ENCODE data around the gene RALGAPA2. TPM values are rescaled to one million over a fixed set of nuclear protein-coding genes. Genes with fewer than 3 reads are reported as not detected.

Gene RALGAPA2
- polyA plus RNA-seq, 2 of the 4 experiments (the other 2 are of a cell fraction) = 4.0 to 4.7 TPM

GRCh38 chr20:20530428-20531151 lies 181.9 kb downstream of the RALGAPA2 start:
- CTCF ChIA-PET = no interaction called here
- TF ChIP-seq FOSB (CRISPR knock-in tag; IDR thresholded peaks at IDR 0.05) (no peak), PHF8 (IDR thresholded peaks at IDR 0.05; ENCODE audit: borderline replicate concordance, low read depth) (no peak), NR3C1 (IDR thresholded peaks at IDR 0.05) (no peak), MAZ (IDR thresholded peaks at IDR 0.05; ENCODE audit: borderline replicate concordance, low read depth, low read length) (no peak), KDM1A (IDR thresholded peaks at IDR 0.05; ENCODE audit: low read depth) (no peak)
- 75% methylated on average over 7 of the region's 7 CpGs for WGBS (ENCODE audit: missing lambda C conversion rate)
- Histone ChIP-seq H3K4me2 (no peak overlapping the region), H3K4me3 (no peak overlapping the region), H3K4me1 (no peaks in the 10 kb centered on the region), H3K9me3 (no peaks in the 10 kb centered on the region), H3K27ac (no peak overlapping the region)
- no peak for FAIRE-seq
- no peak for DNase-seq (ENCODE audit: low read depth in 1 of 2, low spot score in 1 of 2)
- ATAC-seq = no peak
- POLR2A ChIA-PET = no interaction called here

- H3K27ac ChIP-seq = no peak overlapping the region
- no peak overlapping the region for H3K4me2 ChIP-seq
- WGBS (ENCODE audit: missing lambda C conversion rate) = 83% methylated on average over 4 of the region's 4 CpGs
- ATAC-seq (no peak), DNase-seq (ENCODE audit: low read depth in 1 of 2, low spot score in 1 of 2) (no peak), FAIRE-seq (no peak)
- TF ChIP-seq HOXB5 (CRISPR knock-in tag; IDR thresholded peaks at IDR 0.05) = no peak
- TF ChIP-seq HMGXB4 (CRISPR knock-in tag; IDR thresholded peaks at IDR 0.05; ENCODE audit: borderline replicate concordance) = no peak
- no peak for TF ChIP-seq MYC (IDR thresholded peaks at IDR 0.05; ENCODE audit: borderline replicate concordance, low read length)
- no peak for TF ChIP-seq NR3C1 (IDR thresholded peaks at IDR 0.05)
- TF ChIP-seq ZSCAN20 (CRISPR knock-in tag; IDR thresholded peaks at IDR 0.05) = no peak
- no peak for TF ChIP-seq SMC3 (IDR thresholded peaks at IDR 0.05)
- TF ChIP-seq ZFP36 (IDR thresholded peaks at IDR 0.05; ENCODE audit: borderline replicate concordance, partially characterized antibody) = no peak
- TF ChIP-seq NFE2L2 (conservative IDR thresholded peaks at IDR 0.05; ENCODE audit: low read length) = no peak
- TF ChIP-seq HEYL (CRISPR knock-in tag; IDR thresholded peaks at IDR 0.05) = no peak
- TF ChIP-seq CHD4 (IDR thresholded peaks at IDR 0.05; ENCODE audit: borderline replicate concordance) = no peak
- TF ChIP-seq BCL3 (IDR thresholded peaks at IDR 0.05) = no peak
- no peak for TF ChIP-seq E2F6 (IDR thresholded peaks at IDR 0.05; ENCODE audit: borderline replicate concordance, low read depth)
- TF ChIP-seq ELK1 (IDR thresholded peaks at IDR 0.05; ENCODE audit: low read depth, low read length) = no peak
- TF ChIP-seq RAD21 (conservative IDR thresholded peaks at IDR 0.05 in 1 of 2, IDR thresholded peaks at IDR 0.05 in 1 of 2) = no peak
- TF ChIP-seq SREBF2 (IDR thresholded peaks at IDR 0.05) = no peak
- TF ChIP-seq MAZ (IDR thresholded peaks at IDR 0.05; ENCODE audit: borderline replicate concordance, low read depth, low read length) = no peak
- no peak for TF ChIP-seq FOSL2 (IDR thresholded peaks at IDR 0.05)
- no peak for TF ChIP-seq FOSL2 (CRISPR knock-in tag; IDR thresholded peaks at IDR 0.05)
- ChIA-PET POLR2A (no interaction called here), CTCF (no interaction called here)
- no peaks in the 10 kb centered on the region for H3K9me3 ChIP-seq
- no peak overlapping the region for H3K4me3 ChIP-seq
- H3K4me1 ChIP-seq = no peaks in the 10 kb centered on the region
These were observed 182.8 kb downstream of the RALGAPA2 start for GRCh38 chr20:20529597-20529996.
